Heart right ventricle (tissue), 16 donors: ENCODE results near the gene DCST1. TPM values are rescaled to one million over a fixed set of nuclear protein-coding genes. Genes with fewer than 3 reads are reported as not detected.
A peak's percentile ranks its signal among the peaks of the same experiment; 100 is the strongest.

Source experiments
- ATAC-seq, 8 donors: fragments of 200-7000 bp; cut with Tn5 transposase; one replicate each; pipeline ENCODE4 v1.9.1; 2020; ENCODE audit warnings: mild to moderate bottlenecking in 8 of 8, moderate library complexity in 8 of 8, moderate number of reproducible peaks in 1 of 8
- DNase-seq, 2 donors: peaks; one replicate each; pipeline ENCODE4 v3.0.0-alpha.2; 2020
- H3K27ac ChIP-seq, 10 donors: fragments of 200-600 bp; sonication (generic) in 2 of 10; one replicate each; pipeline versions ENCODE4 v1.5.0 to v1.8.0; 2020 to 2022; ENCODE audit warnings: mild to moderate bottlenecking in 3 of 10
- H3K27me3 ChIP-seq, 7 donors: fragments of 200-600 bp; one replicate each; pipeline ENCODE4 v1.8.0; 2021 to 2022; ENCODE audit warnings: mild to moderate bottlenecking in 2 of 7
- H3K36me3 ChIP-seq, 9 donors: fragments of 200-600 bp; sonication (generic) in 1 of 9; one replicate each; pipeline versions ENCODE4 v1.5.0 to v1.8.0; 2020 to 2022; ENCODE audit warnings: mild to moderate bottlenecking in 2 of 9
- H3K4me1 ChIP-seq, 9 donors: fragments of 200-600 bp; sonication (generic) in 1 of 9; one replicate each; pipeline versions ENCODE4 v1.5.0 to v1.8.0; 2020 to 2022; ENCODE audit warnings: mild to moderate bottlenecking in 4 of 9
- H3K4me3 ChIP-seq, 10 donors: fragments of 200-600 bp; sonication (generic) in 2 of 10; one replicate each; pipeline versions ENCODE4 v1.5.0 to v1.8.0; 2020 to 2022; ENCODE audit warnings: mild to moderate bottlenecking in 7 of 10, moderate library complexity in 2 of 10
- H3K9me3 ChIP-seq, 11 donors: fragments of 200-600 bp in 10 of 11; sonication (generic) in 2 of 11; one replicate each; pipeline versions ENCODE4 v1.5.0 to v1.8.0; 2013 to 2022; ENCODE audit warnings: mild to moderate bottlenecking in 2 of 11, control low read depth in 1 of 11, moderate library complexity in 1 of 11
- WGBS, 2 donors: extraction: QIAGEN DNeasy Blood & Tissue Kit; methylation state at CpG; one replicate each; pipeline ENCODE4 v1.1.7; 2013; ENCODE audit warnings: inconsistent platforms in 1 of 2; 5-methylcytosine and 5-hydroxymethylcytosine counted together
- intact Hi-C, 10 donors: fragments of 100-400 bp; cut with DNase I; formaldehyde crosslinking; loops; one replicate each; pipeline versions ENCODE4 v1.11.1 to v1.14.2; 2022
- polyA plus RNA-seq, 2 donors: library from polyadenylated mRNA; stranded (reverse); fragments of 200-250 nt; gene quantifications; one replicate each; pipeline ENCODE4 v1.2.3, GENCODE V29; 2013
- total RNA-seq, 10 donors: library from RNA; stranded (reverse); fragmentation: NEBNext Ultra II Directional in 3 of 10; extraction: Animal tissue kit (Norgen Biotek cat#: 25700) in 3 of 10; gene quantifications; one replicate each; pipeline versions ENCODE4 v1.2.1 to v1.2.4, GENCODE V29; 2021 to 2023
- TF ChIP-seq, protein P1 (sequence below), 9 donors: fragments of 200-600 bp; sonication (generic) in 2 of 9; IDR thresholded peaks; one replicate each; pipeline versions ENCODE4 v1.5.0 to v1.8.0; 2021 to 2022; ENCODE audit warnings: antibody characterized with exemption in 9 of 9, mild to moderate bottlenecking in 5 of 9, moderate library complexity in 1 of 9
- donor health status: Arrhythmogenic right ventricular cardiomyopathy.
- donor health status: ischemic (EF 13 %, LVEDD 7.1; RV severe dilation, severe dysfunction).
- donor health status: healthy with polysubstance abuse.
- donor health status: DM: no; HTN: yes; CAD: no.
- donor health status: DM: no; HTN: no; CAD: no.
- donor health status: ischemic (EF 25% LVEDD 6.9; RV normal size, moderate dysfunction).
- donor health status: ischemic (EF 25% LVEDD 5.7; RV mildly dilated, moderate dysfunction).
- donor health status: healthy.
- donor health status: DM: yes; HTN: yes; CAD: no.
- donor health status: Ischemic cardiomyopathy.
- donor health status: ischemic (EF 35%, LVEDD 5.7; RV mildly dilated, moderate dysfunction).
- donor health status: nonischemic (EF 11% LVEDD 7.7; RV severe dilation, severe dysfunction).
- donor health status: DM: yes; HTN: yes; CAD: no.
- donor health status: PGD.
- donor health status: ischemic (EF 29% LVEDD 5.4; RV normal size, mild dysfunction).
- donor health status: nonischemic (EF 23%, LVEDD 6.1; RV moderate dilation, normal function).

DCST1 gene
- total and polyA plus RNA-seq, 12 donors = 0.29 TPM; not detected in 11

DNA sequence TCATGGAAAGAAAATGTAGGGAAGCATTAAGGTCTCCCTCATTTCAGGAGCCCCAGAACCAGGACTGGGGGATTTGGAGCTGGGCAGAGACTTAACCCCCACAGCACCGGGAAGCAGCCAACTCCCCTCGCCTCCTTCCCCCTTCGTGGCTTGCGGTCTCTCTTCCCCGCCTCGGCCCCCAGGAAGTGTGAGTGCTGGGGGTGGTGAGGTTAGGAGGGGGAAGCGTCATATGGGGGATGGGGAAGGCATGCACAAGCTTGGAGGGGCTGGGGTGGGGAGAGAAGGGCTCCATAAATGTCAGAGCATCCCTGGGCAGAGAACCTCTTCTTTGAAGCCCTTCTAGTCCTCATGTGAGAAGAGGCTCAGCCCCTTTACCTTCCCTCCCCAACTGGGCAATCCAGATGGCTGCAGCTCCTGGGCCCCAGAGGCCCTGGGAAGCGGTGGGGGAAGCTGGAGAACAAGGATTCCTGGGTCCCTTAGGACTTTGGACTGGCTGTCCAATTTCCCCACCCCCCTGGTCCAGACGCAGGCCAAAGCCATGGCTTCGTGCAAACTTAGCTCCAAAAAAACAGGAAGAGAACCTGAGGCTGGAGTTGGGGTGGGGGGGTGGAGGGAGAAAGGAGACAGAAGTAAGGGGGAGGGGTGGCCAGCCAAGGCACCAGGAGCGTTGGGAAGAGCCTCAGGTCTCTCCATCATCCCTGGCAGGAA is 23.3 kb upstream of the DCST1 start:
- Histone ChIP-seq H3K9me3 (no peaks in the 10 kb centered on the region), H3K4me3 (peak overlapping the region in 1 of 10 donors; percentile 54), H3K36me3 (peaks cover 0 to 20% (median 8%) of the 10 kb centered on the region in 9 donors), H3K27me3 (no peaks in the 10 kb centered on the region), H3K4me1 (peaks cover 16 to 87% (median 62%) of the 10 kb centered on the region in 9 donors), H3K27ac (peak overlapping the region in 5 of 10 donors; percentile 19 to 95 (median 67))
- no peak for ATAC-seq
- no peak for DNase-seq
- 57 to 61% methylated on average over 11 of the region's 11 CpGs for WGBS, 2 donors
- TF ChIP-seq, protein P1, sequence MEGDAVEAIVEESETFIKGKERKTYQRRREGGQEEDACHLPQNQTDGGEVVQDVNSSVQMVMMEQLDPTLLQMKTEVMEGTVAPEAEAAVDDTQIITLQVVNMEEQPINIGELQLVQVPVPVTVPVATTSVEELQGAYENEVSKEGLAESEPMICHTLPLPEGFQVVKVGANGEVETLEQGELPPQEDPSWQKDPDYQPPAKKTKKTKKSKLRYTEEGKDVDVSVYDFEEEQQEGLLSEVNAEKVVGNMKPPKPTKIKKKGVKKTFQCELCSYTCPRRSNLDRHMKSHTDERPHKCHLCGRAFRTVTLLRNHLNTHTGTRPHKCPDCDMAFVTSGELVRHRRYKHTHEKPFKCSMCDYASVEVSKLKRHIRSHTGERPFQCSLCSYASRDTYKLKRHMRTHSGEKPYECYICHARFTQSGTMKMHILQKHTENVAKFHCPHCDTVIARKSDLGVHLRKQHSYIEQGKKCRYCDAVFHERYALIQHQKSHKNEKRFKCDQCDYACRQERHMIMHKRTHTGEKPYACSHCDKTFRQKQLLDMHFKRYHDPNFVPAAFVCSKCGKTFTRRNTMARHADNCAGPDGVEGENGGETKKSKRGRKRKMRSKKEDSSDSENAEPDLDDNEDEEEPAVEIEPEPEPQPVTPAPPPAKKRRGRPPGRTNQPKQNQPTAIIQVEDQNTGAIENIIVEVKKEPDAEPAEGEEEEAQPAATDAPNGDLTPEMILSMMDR (IDR thresholded peaks at IDR 0.05) = no peak
- intact Hi-C loops = loop anchor here in 1 of 10 donors (10.0 kb wide), 1 partner anchor 56 kb away; the partner anchor contains the start of gene PBXIP1

DNA sequence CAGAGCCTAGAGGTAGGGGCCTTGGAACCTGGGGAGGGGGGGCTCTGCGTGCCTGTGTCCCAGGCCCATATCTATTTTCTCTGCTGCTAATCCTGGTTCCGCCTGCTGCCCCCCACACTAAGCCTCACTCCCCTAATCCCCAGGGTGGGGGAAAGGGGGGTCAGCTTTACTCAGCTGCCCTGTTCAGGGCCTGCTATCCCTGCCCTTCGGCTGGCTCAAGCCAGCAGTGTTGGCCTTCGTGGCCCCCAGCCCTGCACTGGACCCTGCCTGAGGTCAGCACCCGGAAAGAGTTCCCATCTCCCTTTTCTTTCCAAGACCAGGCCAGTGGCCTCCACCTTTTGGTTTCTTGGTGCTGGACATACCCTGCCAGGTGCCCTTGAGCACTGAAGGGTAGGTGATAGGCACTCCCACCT is 22.6 kb upstream of the DCST1 start:
- H3K27me3 ChIP-seq = no peaks in the 10 kb centered on the region
- peak overlapping the region in 1 of 10 donors; percentile 54 for H3K4me3 ChIP-seq
- intact Hi-C loops = loop anchor here in 1 of 10 donors (10.0 kb wide), 1 partner anchor 56 kb away; the partner anchor contains the start of gene PBXIP1
- H3K27ac ChIP-seq = peak overlapping the region in 7 of 10 donors; percentile 19 to 95 (median 55)
- TF ChIP-seq, protein P1 (IDR thresholded peaks at IDR 0.05) = no peak
- H3K4me1 ChIP-seq = peaks cover 12 to 82% (median 56%) of the 10 kb centered on the region in 9 donors
- H3K36me3 ChIP-seq = peaks cover 0 to 26% (median 9%) of the 10 kb centered on the region in 9 donors
- H3K9me3 ChIP-seq = no peaks in the 10 kb centered on the region
- no peak for DNase-seq
- ATAC-seq = no peak
- WGBS, 2 donors = 70% methylated on average over 5 of the region's 5 CpGs

DNA sequence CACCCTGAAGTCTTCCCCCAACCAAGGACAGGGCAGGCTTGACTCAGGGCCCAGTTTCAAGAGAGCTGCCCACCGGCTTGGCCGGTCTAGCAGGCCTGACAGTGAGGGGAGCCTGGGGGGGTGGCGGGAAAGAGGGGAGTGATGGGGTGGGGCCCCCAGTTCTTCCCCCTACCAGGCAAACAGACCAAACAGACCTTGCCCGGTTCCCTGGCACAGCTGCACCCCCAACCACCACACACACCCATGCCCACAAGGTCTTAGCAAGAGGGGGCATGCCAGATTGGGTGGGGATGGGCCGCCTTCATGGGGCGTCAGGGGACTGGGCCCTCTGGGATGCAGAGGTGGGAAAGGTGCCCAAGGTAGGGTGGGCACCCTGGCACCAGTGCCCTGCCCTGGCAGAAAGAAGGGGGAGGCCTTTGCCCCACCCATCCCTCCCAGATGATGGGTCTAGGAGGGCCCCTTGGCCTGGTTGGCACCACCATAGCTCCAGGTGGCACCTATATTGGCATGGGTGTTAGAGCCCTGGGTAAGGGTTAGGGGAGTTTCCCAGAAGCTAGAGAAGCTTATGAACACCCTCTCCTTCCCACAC is 22.1 kb upstream of the DCST1 start:
- intact Hi-C loops = loop anchor here in 1 of 10 donors (10.0 kb wide), 1 partner anchor 57 kb away; the partner anchor contains the start of gene PBXIP1
- 85 to 92% methylated on average over 6 of the region's 6 CpGs for WGBS, 2 donors
- Histone ChIP-seq H3K27ac (peak overlapping the region in 8 of 10 donors; percentile 31 to 95 (median 60)), H3K27me3 (no peaks in the 10 kb centered on the region), H3K9me3 (no peaks in the 10 kb centered on the region), H3K4me3 (no peak overlapping the region), H3K36me3 (peaks cover 0 to 31% (median 9%) of the 10 kb centered on the region in 9 donors), H3K4me1 (peaks cover 8 to 82% (median 52%) of the 10 kb centered on the region in 9 donors)
- TF ChIP-seq, protein P1 (IDR thresholded peaks at IDR 0.05) = no peak
- no peak for DNase-seq
- ATAC-seq = no peak

DNA sequence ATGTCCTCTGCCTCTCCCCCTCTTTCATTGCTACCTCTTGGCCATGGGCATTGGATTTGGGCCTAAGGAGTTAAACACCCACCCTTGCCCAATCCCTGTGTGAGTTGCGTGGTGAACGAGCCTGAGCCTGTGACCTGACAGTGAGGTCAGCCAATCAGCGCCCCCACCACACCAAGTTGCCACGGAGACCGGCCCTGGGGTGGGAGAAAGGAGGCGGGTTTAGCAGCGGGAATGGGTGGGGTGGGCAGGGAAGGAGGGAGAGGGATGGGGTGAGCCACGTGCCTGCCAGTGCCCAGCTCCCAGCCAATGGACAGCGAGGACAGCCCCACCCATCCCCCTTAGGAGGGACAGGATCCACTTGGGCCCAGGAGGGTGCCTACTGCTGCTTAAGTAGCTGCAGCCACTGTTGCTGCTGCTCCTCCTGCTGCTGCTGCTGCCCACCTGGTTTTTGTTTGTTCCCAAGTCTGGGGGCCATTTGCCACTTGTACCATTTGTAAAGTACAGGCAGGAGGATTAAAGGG is 21.5 kb upstream of the DCST1 start:
- H3K36me3 ChIP-seq = peaks cover 0 to 35% (median 9%) of the 10 kb centered on the region in 9 donors
- TF ChIP-seq, protein P1 (IDR thresholded peaks at IDR 0.05) = no peak
- DNase-seq (peak; percentile 62 to 67), ATAC-seq (peak; percentile 7 to 45 (median 30))
- intact Hi-C loops = loop anchor here in 1 of 10 donors (10.0 kb wide), 1 partner anchor 57 kb away; the partner anchor contains the start of gene PBXIP1
- WGBS, 2 donors = 18 to 24% methylated on average over 9 of the region's 9 CpGs
- H3K9me3 ChIP-seq = no peaks in the 10 kb centered on the region
- H3K27me3 ChIP-seq = no peaks in the 10 kb centered on the region
- peak overlapping the region in 8 of 10 donors; percentile 31 to 95 (median 60) for H3K27ac ChIP-seq
- H3K4me3 ChIP-seq = no peak overlapping the region
- peaks cover 10 to 82% (median 51%) of the 10 kb centered on the region in 9 donors for H3K4me1 ChIP-seq
